GM19023 (cell line): Measurements from ENCODE around the gene RDX.
"Not testable (repeated sequence)": the region's sequence is repeated elsewhere in the genome, so short reads cannot be mapped to it uniquely, and the experiment has no call there.

Experiments
- ATAC-seq: cut with Tn5 transposase; IDR thresholded peaks from one replicate; pipeline ENCODE4 v1.9.1; 2021; ENCODE audit warnings: mild to moderate bottlenecking, moderate library complexity; ENCODE audit not compliant: unreplicated experiment

The RDX gene

GRCh38 chr11:110208678-110209312, 87.6 kb downstream of the RDX start:
- not testable (repeated sequence) for ATAC-seq

DNA sequence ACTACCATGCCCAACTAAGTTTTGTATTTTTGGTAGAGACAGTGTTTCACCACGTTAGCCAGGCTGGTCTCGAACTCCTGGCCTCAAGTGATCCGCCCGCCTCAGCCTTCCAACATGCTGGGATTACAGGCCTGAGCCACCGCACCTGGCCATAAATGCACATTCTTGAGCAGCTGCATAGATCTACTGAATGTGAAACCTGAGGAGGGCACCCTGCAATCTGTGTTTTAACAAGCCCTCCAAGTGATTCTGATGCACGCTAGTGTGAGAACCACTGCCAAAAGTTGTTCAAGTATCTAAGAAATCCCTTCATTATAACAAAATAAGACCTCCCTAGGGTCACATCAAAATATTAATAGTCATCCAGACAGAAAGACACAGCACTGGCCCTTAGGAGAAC, 89.3 kb downstream of the RDX start:
- ATAC-seq = no peak

- no peak for ATAC-seq
Measured at GRCh38 chr11:110200836-110201235, 95.6 kb downstream of the RDX start.

DNA sequence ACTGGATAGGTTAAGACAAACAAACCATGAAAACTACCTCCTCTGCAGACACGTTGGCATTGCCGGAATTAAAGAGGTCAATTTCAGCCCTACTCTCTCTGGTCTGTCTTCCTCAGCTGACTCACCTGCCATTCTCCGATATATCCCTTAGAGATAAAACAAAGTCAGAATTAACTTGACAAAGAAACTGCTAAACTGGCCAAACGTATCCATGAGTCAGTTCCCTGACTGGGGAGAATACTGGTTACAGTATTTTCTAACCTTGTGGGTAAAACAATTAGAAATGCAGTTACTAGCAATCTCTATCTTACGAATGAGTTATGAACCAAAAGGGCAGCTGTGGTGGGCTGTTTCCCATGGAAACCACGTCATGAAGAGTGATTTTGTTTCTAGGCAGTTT, 96.2 kb downstream of the RDX start:
- no peak for ATAC-seq

- ATAC-seq = no peak
Measured at GRCh38 chr11:110199184-110199981, 97.0 kb downstream of the RDX start.

DNA sequence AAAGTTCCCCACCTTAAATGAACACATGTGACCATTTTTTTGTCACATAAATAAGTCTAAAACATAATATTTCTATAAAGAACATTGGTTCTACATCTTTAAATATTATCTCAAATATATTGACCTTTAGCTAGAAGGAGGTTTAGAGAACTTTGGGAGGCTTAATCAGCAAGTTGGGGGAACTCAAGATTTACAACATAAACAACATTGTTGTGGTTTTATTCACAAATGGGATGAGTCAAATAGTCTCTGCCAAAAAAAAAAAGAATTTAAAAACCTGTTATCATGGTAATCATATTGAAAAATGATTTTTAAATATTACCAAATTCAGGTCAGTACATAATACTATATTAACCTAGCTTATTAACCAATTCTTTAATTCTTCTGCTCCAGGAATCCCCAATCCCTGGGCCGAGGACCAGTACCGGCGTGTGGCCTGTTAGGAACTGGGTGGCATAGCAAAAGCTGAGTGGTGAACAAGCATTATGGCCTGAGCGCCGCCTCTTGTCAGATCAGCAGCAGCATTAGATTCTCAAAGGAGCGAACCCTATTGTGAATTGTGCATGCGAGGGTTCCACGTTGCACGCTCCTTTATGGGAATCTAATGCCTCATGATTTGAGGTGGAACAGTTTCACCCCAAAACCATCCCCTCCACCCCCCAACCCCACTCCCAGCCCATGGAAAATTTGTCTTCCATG, 98.2 kb downstream of the RDX start:
- no peak for ATAC-seq

- ATAC-seq = no peak
Measured at GRCh38 chr11:110196884-110197420, 99.5 kb downstream of the RDX start.

DNA sequence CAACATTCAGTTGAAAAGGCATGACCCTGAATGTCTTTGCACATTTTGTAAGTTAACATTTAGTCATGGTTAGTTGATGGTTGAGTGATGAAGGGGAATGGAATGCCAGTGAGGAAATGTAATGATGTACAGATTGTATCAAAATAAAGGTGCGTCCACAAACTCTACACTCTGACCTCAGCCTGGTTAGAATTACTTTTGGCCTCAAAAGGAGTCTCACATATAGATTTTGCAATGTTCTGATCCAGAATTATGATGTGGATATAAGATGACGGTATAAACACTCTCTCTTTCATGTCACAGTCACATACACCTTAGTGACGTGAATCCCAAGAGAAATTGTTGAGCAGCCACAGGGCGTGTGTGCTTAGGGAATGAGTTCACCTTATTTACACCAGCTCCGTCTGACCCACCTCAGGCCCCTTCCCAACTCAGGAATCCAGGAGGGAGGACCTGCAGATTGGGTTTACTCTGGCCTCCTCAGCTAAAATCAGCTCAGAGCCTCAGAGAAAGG, 100.1 kb downstream of the RDX start:
- no peak for ATAC-seq

GRCh38 chr11:110194211-110194766, 102.1 kb downstream of the RDX start:
- ATAC-seq = not testable (repeated sequence)

GRCh38 chr11:110192604-110193282, 103.7 kb downstream of the RDX start:
- not testable (repeated sequence) for ATAC-seq

GRCh38 chr11:110190885-110191284, 105.5 kb downstream of the RDX start:
- ATAC-seq = no peak

GRCh38 chr11:110187731-110188130, 108.7 kb downstream of the RDX start:
- ATAC-seq = no peak

GRCh38 chr11:110186867-110187266, 109.5 kb downstream of the RDX start:
- ATAC-seq = no peak

DNA sequence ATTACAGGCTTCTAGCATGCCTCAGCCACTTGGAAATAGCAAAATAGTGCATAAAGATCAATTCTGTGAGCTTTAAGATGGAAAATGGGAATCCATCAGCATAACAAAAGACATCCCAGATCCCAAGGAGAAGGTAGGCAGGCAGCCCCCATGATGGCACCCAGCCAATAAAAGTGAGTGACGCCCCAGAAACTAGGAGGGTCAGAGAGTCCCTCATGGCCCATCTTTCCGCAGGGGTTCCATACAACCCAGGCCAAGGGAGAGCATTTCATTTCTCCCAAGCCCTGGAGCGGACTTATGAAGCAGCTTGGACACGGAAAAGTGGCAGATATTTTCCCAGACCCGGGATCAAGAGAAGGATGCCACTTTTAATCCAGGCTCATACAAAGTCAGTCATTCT, 110.0 kb downstream of the RDX start:
- ATAC-seq = no peak

GRCh38 chr11:110185599-110185998, 110.8 kb downstream of the RDX start:
- no peak for ATAC-seq

DNA sequence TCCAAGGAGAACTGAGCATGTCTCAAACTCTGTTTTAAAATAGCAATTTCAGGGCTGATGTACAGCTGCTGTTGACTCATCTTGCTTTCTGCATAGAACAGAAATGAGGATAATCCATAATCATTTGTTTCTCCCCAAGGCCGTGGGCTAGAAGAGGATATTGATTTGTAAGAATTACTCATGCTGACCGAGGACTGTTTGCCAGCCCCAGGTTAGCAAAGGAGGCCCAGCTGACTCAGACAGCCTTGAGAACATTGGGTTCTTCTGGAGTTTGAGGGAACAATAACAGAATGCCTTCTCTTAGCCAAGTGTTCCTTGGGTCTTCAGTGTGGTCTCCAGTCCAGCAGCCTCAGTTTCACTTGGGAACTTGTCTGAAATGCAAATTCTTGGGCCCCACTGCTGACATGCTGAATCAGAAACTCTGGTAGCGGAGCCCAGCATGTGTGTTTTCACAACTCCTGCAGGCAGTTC, 111.3 kb downstream of the RDX start:
- ATAC-seq = no peak

- ATAC-seq = no peak
Measured at GRCh38 chr11:110184456-110184855, 112.0 kb downstream of the RDX start.

DNA sequence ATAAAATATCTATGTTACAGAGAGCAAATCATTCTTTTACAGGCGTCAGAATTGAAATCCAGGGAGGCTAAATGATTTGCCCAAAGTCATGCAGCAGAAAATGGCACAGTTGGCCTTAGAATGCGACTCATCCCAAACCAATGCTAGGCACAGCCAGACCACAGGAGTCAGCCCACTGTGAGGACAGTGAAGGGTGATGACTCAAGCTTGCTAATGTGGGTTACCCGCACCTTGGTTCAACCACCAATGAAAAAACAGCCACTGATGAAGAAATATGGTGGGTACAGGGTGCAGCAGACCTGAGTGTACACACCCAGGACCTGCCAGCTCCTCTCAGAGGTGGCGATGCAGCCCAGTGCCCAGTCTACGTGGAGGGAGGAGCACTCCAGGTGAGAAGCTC, 113.5 kb downstream of the RDX start:
- no peak for ATAC-seq

DNA sequence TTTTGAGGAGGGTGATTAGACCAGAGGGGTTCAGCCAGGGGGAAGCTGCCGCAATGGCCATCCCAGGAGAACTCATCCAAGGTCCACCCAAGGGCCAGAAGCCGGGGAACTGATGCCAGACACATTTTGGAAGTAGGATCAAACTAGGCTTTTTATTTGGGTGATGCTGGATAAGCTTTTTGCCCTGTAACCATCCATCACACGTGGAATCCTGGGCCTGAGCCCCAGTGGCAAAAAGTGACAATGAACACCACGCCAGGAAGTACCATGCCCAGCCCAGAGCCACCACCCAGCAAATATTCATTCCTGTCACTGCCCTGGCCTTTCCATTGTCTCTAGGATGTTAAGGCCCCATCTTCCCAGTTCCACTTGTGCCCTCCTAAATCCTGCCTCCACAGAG, 117.3 kb downstream of the RDX start:
- no peak for ATAC-seq

GRCh38 chr11:110177086-110177456, 119.3 kb downstream of the RDX start:
- ATAC-seq = no peak
